Endothelial cell of umbilical vein (primary cell): ENCODE measurements around the gene CDKN2B-AS1. TPM values are rescaled to one million over a fixed set of nuclear protein-coding genes. Genes with fewer than 3 reads are reported as not detected.

ENCODE experiments used
- BruUV-seq: library from RNA; stranded (reverse); fragments of 400-500 nt; replicated peaks from 2 replicates; lab custom pipeline; 2021; lab: Mats Ljungman, UMichigan
- CTCF ChIA-PET: fragments of 300-600, 350-600 bp; sonication (Branson Sonifier 250); formaldehyde crosslinking; loops from one replicate; lab custom pipeline; 2021; ENCODE audit warnings: antibody characterized with exemption, inconsistent platforms; lab: Charles Lee
- POLR2A ChIA-PET: fragments of 300-600, 350-600 bp; sonication (Branson Sonifier 250); formaldehyde crosslinking; loops from one replicate; lab custom pipeline; 2021; ENCODE audit warnings: antibody characterized with exemption, inconsistent platforms; lab: Charles Lee
- DNase-seq: peaks from one replicate; pipeline ENCODE4 v3.0.0-alpha.2; 2011; ENCODE audit warnings: low read depth, low spot score
- FAIRE-seq: peaks from 2 replicates; lab custom pipeline; 2011; peaks lifted over from hg19 to GRCh38; lab: Jason Lieb, UNC
- H2AFZ ChIP-seq: 2 replicates; pipeline ENCODE4 v1.6.0; 2012; ENCODE audit warnings: low read depth, low read length, control low read depth, inconsistent platforms
- H3K27ac ChIP-seq: 2 replicates; pipeline ENCODE4 v1.5.1; 2011; ENCODE audit warnings: low read depth, mild to moderate bottlenecking, control low read depth, low read length, moderate library complexity; ENCODE audit not compliant: insufficient read depth
- H3K27me3 ChIP-seq, 2 experiments: 2 replicates each; pipeline versions ENCODE4 v1.6.0 to v1.6.1; 2011; ENCODE audit warnings: low read length in 2 of 2, mixed read lengths in 1 of 2; ENCODE audit not compliant: control insufficient read depth in 2 of 2, insufficient read depth in 2 of 2
- H3K36me3 ChIP-seq, 2 experiments: 2 replicates in 1 of 2; 3 replicates in 1 of 2; pipeline ENCODE4 v1.5.1; 2011; ENCODE audit warnings: low read length in 2 of 2, mild to moderate bottlenecking in 1 of 2, moderate library complexity in 1 of 2; ENCODE audit not compliant: control insufficient read depth in 2 of 2, insufficient read depth in 2 of 2; ENCODE audit errors: extremely low read depth in 1 of 2
- H3K4me1 ChIP-seq: 3 replicates; pipeline ENCODE4 v1.5.1; 2011; ENCODE audit warnings: mild to moderate bottlenecking, low read length; ENCODE audit not compliant: control insufficient read depth, insufficient read depth; ENCODE audit errors: extremely low read depth
- H3K4me2 ChIP-seq: 2 replicates; pipeline ENCODE4 v1.6.1; 2011; ENCODE audit warnings: low read length, control low read depth, mixed read lengths; ENCODE audit not compliant: insufficient read depth
- H3K4me3 ChIP-seq, 3 experiments: fragments of 200-600 bp in 1 of 3; sonication (generic), shearing (Covaris generic) in 1 of 3; replicated peaks in 1 of 3; 2 replicates each; pipeline ENCODE4 v1.5.1; 2011 to 2016; ENCODE audit warnings: control low read depth in 3 of 3, low read length in 3 of 3, mild to moderate bottlenecking in 2 of 3, inconsistent platforms in 1 of 3, low read depth in 1 of 3, moderate library complexity in 1 of 3; ENCODE audit not compliant: insufficient read depth in 1 of 3
- H3K79me2 ChIP-seq: 2 replicates; pipeline ENCODE4 v1.6.0; 2012; ENCODE audit warnings: low read length, inconsistent platforms; ENCODE audit not compliant: control insufficient read depth, insufficient read depth
- H3K9ac ChIP-seq: replicated peaks from 2 replicates; pipeline ENCODE3; 2011; ENCODE audit warnings: low read length, control low read depth; ENCODE audit not compliant: insufficient read depth; ENCODE audit errors: extremely low read depth
- H3K9me1 ChIP-seq: replicated peaks from 3 replicates; pipeline ENCODE4 v1.6.0; 2011; ENCODE audit warnings: mild to moderate bottlenecking, low read length; ENCODE audit not compliant: control insufficient read depth, insufficient read depth; ENCODE audit errors: extremely low read depth
- H3K9me3 ChIP-seq: replicated peaks from 2 replicates; pipeline ENCODE4 v1.5.1; 2012; ENCODE audit warnings: low read length, inconsistent platforms; ENCODE audit not compliant: control insufficient read depth, insufficient read depth
- H4K20me1 ChIP-seq: replicated peaks from 2 replicates; pipeline ENCODE3; 2011; ENCODE audit warnings: mild to moderate bottlenecking, low read length; ENCODE audit not compliant: control insufficient read depth, insufficient read depth; ENCODE audit errors: extremely low read depth
- CTCF ChIP-seq, 2 donors: IDR thresholded peaks; 1 replicate in 1 of 2; 2 replicates in 1 of 2; pipeline ENCODE4 v1.5.1; 2011; ENCODE audit warnings: low read length in 2 of 2, mild to moderate bottlenecking in 2 of 2, moderate library complexity in 2 of 2, control low read depth in 1 of 2, inconsistent platforms in 1 of 2, low read depth in 1 of 2; ENCODE audit not compliant: insufficient read depth in 1 of 2; ENCODE audit errors: extremely low read depth in 1 of 2
- EZH2 ChIP-seq: IDR thresholded peaks from 2 replicates; pipeline ENCODE4 v1.6.1; 2012; ENCODE audit warnings: borderline replicate concordance, low read depth, mild to moderate bottlenecking, moderate library complexity, low read length, inconsistent platforms; ENCODE audit not compliant: severe bottlenecking
- FOS ChIP-seq: IDR thresholded peaks from 2 replicates; pipeline ENCODE4 v1.6.1; 2011; ENCODE audit warnings: mild to moderate bottlenecking, low read length, moderate library complexity, borderline replicate concordance; ENCODE audit not compliant: insufficient read depth
- GATA2 ChIP-seq: IDR thresholded peaks from 2 replicates; pipeline ENCODE4 v1.7.0; 2011; ENCODE audit warnings: low read depth, mild to moderate bottlenecking, moderate library complexity, mixed read lengths, low read length; ENCODE audit not compliant: insufficient read length, insufficient read depth
- JUN ChIP-seq: IDR thresholded peaks from 2 replicates; pipeline ENCODE4 v1.6.1; 2011; ENCODE audit warnings: borderline replicate concordance, low read depth; ENCODE audit not compliant: insufficient read length, insufficient read depth
- MAX ChIP-seq: IDR thresholded peaks from 2 replicates; pipeline ENCODE4 v1.6.1; 2011; ENCODE audit not compliant: insufficient read depth, insufficient read length
- MYC ChIP-seq: IDR thresholded peaks from one replicate; pipeline ENCODE4 v1.6.1; 2011; ENCODE audit warnings: mild to moderate bottlenecking, low read depth, low read length
- POLR2A ChIP-seq: IDR thresholded peaks from 2 replicates; pipeline ENCODE4 v1.6.1; 2012; ENCODE audit warnings: low read depth, mild to moderate bottlenecking, control low read depth, low read length
- POLR2AphosphoS5 ChIP-seq: IDR thresholded peaks from 2 replicates; pipeline ENCODE4 v1.6.1; 2012; ENCODE audit warnings: low read depth, mild to moderate bottlenecking, control low read depth, low read length, moderate library complexity; ENCODE audit not compliant: insufficient read depth
- dilution Hi-C: fragments of 300-500 bp; cut with MboI; formaldehyde crosslinking; loops from one replicate; pipeline ENCODE4 v1.15.0; 2019; ENCODE audit warnings: low sequenced_read_pairs; ENCODE audit not compliant: extremely low pct_ligation_motif_present
- intact Hi-C: fragments of 100-400 bp; cut with micrococcal nuclease; formaldehyde crosslinking; loops from one replicate; pipeline ENCODE4 v1.10.0; 2022
- polyA plus RNA-seq, 4 experiments: library from polyadenylated mRNA; depleted of rRNA in 3 of 4; stranded (reverse) in 3 of 4; unstranded in 1 of 4; fragments of >200 nt; gene quantifications; 2 replicates each; pipeline versions ENCODE4 v1.2.1 to v1.2.3, GENCODE V29; 2011 to 2012; ENCODE audit warnings: missing spikeins in 1 of 4
- total RNA-seq: library from RNA; stranded (reverse); gene quantifications from 2 replicates; pipeline ENCODE4 v1.2.3, GENCODE V29; 2021

Gene CDKN2B-AS1
- total and polyA plus RNA-seq, 2 donors (not counting 3 experiments of a cell fraction or from before 2014, with no cell fraction given): 0.44 to 1.9 TPM

- Histone ChIP-seq H3K36me3 (no peaks in the 10 kb centered on the region), H4K20me1 (no peaks in the 10 kb centered on the region), H3K4me2 (no peak overlapping the region), H3K27ac (peak overlapping the region; percentile 49), H3K4me3 (no peak overlapping the region), H3K9me3 (no peaks in the 10 kb centered on the region), H3K4me1 (peaks cover 23% of the 10 kb centered on the region), H2AFZ (no peak overlapping the region), H3K27me3 (no peaks in the 10 kb centered on the region), H3K9ac (no peak overlapping the region), H3K79me2 (no peaks in the 10 kb centered on the region), H3K9me1 (no peaks in the 10 kb centered on the region)
- no peak for TF ChIP-seq MAX
- no peak for TF ChIP-seq POLR2A
- no peak for TF ChIP-seq JUN
- intact Hi-C loops: loop anchor here (1.0 to 10.0 kb wide), 2 partner anchors 8 to 266 kb away; no protein-coding TSS in a partner anchor
- FAIRE-seq (no peak), DNase-seq (no peak)
- CTCF ChIA-PET: interaction anchor here (0.7 to 0.8 kb wide), 2 partner anchors 32 to 57 kb away, joined by 3 read pairs; no protein-coding TSS in a partner anchor
- POLR2A ChIA-PET: interaction anchor here (0.6 kb wide), 1 partner anchor 90 kb away, joined by 7 read pairs; no protein-coding TSS in a partner anchor
- dilution Hi-C loops: no loop called here
- BruUV-seq: no TSS peak
Measured at GRCh38 chr9:22148876-22149637, 154.5 kb downstream of the CDKN2B-AS1 start.

- no peak overlapping the region for H3K4me2 ChIP-seq
- H3K36me3 ChIP-seq: no peaks in the 10 kb centered on the region
- peaks cover 20% of the 10 kb centered on the region for H3K4me1 ChIP-seq
- no peak overlapping the region for H3K9ac ChIP-seq
- no peak for TF ChIP-seq POLR2A
- no peak for TF ChIP-seq FOS
- no peak for TF ChIP-seq EZH2
- no peak for TF ChIP-seq MAX
- no peak for TF ChIP-seq POLR2AphosphoS5
- TF ChIP-seq MYC: no peak
- TF ChIP-seq JUN: no peak
- TF ChIP-seq CTCF (IDR thresholded peaks at IDR 0.05; ENCODE audit: extremely low read depth in 1 of 2, insufficient read depth in 1 of 2, low read depth in 1 of 2, low read length in 2 of 2): no peak
- no peak for TF ChIP-seq GATA2
- H3K79me2 ChIP-seq: no peaks in the 10 kb centered on the region
- intact Hi-C loops: no loop called here
- no TSS peak for BruUV-seq
- no peak overlapping the region for H3K4me3 ChIP-seq
- FAIRE-seq (no peak), DNase-seq (no peak)
- no peaks in the 10 kb centered on the region for H3K9me1 ChIP-seq
- no peak overlapping the region for H3K27ac ChIP-seq
- no peak overlapping the region for H2AFZ ChIP-seq
- ChIA-PET CTCF (interaction anchor here (1.9 kb wide), 1 partner anchor 10 kb away, joined by 5 read pairs; no protein-coding TSS in a partner anchor), POLR2A (no interaction called here)
- H3K27me3 ChIP-seq: no peaks in the 10 kb centered on the region
- no peaks in the 10 kb centered on the region for H4K20me1 ChIP-seq
- H3K9me3 ChIP-seq: no peaks in the 10 kb centered on the region
- dilution Hi-C loops: no loop called here
Measured at GRCh38 chr9:22154064-22154463, 159.5 kb downstream of the CDKN2B-AS1 start.
